Astrocyte (in vitro differentiated cells and primary cell): ENCODE data around the gene LCN10.

Experiments used
- EZH2 ChIP-seq: IDR thresholded peaks from 2 replicates; pipeline ENCODE4 v1.6.1; 2012; ENCODE audit warnings: mild to moderate bottlenecking, low read length, inconsistent platforms; ENCODE audit not compliant: insufficient read depth
- TF ChIP-seq, protein P1 (sequence below): IDR thresholded peaks from 2 replicates; pipeline ENCODE4 v1.5.1; 2011; ENCODE audit warnings: low read depth, mild to moderate bottlenecking, inconsistent platforms, low read length, moderate library complexity; ENCODE audit not compliant: insufficient read depth

- TF ChIP-seq, protein P1, sequence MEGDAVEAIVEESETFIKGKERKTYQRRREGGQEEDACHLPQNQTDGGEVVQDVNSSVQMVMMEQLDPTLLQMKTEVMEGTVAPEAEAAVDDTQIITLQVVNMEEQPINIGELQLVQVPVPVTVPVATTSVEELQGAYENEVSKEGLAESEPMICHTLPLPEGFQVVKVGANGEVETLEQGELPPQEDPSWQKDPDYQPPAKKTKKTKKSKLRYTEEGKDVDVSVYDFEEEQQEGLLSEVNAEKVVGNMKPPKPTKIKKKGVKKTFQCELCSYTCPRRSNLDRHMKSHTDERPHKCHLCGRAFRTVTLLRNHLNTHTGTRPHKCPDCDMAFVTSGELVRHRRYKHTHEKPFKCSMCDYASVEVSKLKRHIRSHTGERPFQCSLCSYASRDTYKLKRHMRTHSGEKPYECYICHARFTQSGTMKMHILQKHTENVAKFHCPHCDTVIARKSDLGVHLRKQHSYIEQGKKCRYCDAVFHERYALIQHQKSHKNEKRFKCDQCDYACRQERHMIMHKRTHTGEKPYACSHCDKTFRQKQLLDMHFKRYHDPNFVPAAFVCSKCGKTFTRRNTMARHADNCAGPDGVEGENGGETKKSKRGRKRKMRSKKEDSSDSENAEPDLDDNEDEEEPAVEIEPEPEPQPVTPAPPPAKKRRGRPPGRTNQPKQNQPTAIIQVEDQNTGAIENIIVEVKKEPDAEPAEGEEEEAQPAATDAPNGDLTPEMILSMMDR: no peak
- peak; percentile 25 for TF ChIP-seq EZH2
Measured at GRCh38 chr9:136742591-136743391, at the start of gene LCN10.
